Measurements from ENCODE around the gene SLC2A13.
"Not testable (repeated sequence)": the region's sequence is repeated elsewhere in the genome, so short reads cannot be mapped to it uniquely, and the experiment has no call there.

SLC2A13 gene

GRCh38 chr12:39803151-39803550 lies 302.7 kb downstream of the SLC2A13 start:
- DNase-seq: no peak

- no peak for DNase-seq
Measured at GRCh38 chr12:39798977-39799376, 306.9 kb downstream of the SLC2A13 start.

GRCh38 chr12:39798429-39798828 lies 307.5 kb downstream of the SLC2A13 start:
- no peak for DNase-seq

GRCh38 chr12:39795481-39795880 lies 310.4 kb downstream of the SLC2A13 start:
- no peak for DNase-seq

- no peak for DNase-seq
Measured at GRCh38 chr12:39792938-39793337, 312.9 kb downstream of the SLC2A13 start.

- no peak for DNase-seq
Measured at GRCh38 chr12:39788239-39788638, 317.6 kb downstream of the SLC2A13 start.

GRCh38 chr12:39785814-39786213 lies 320.1 kb downstream of the SLC2A13 start:
- DNase-seq: not testable (repeated sequence)

- DNase-seq: no peak
Measured at GRCh38 chr12:39782026-39782545, 323.8 kb downstream of the SLC2A13 start.

- no peak for DNase-seq
Measured at GRCh38 chr12:39780913-39781446, 324.9 kb downstream of the SLC2A13 start.

GRCh38 chr12:39780411-39780912 lies 325.4 kb downstream of the SLC2A13 start:
- no peak for DNase-seq

- no peak for DNase-seq
Measured at GRCh38 chr12:39779768-39780340, 326.0 kb downstream of the SLC2A13 start.

GRCh38 chr12:39777465-39777864 lies 328.4 kb downstream of the SLC2A13 start:
- no peak for DNase-seq

GRCh38 chr12:39773266-39773665 lies 332.6 kb downstream of the SLC2A13 start:
- DNase-seq: no peak

GRCh38 chr12:39772821-39773259 lies 333.0 kb downstream of the SLC2A13 start:
- no peak for DNase-seq

GRCh38 chr12:39771456-39771855 lies 334.4 kb downstream of the SLC2A13 start:
- DNase-seq: no peak

- peak; percentile 32 for DNase-seq
Measured at GRCh38 chr12:39764944-39765560, 340.8 kb downstream of the SLC2A13 start.

- no peak for DNase-seq
Measured at GRCh38 chr12:39763890-39764169, 342.1 kb downstream of the SLC2A13 start.

- DNase-seq: no peak
Measured at GRCh38 chr12:39763071-39763889, 342.6 kb downstream of the SLC2A13 start.

- DNase-seq: no peak
Measured at GRCh38 chr12:39755478-39755877, 350.4 kb downstream of the SLC2A13 start.

GRCh38 chr12:39752482-39753137 lies 353.3 kb downstream of the SLC2A13 start:
- DNase-seq: no peak

- DNase-seq: not testable (repeated sequence)
Measured at GRCh38 chr12:39746151-39746550, 359.7 kb downstream of the SLC2A13 start.

GRCh38 chr12:39743655-39744054 lies 362.2 kb downstream of the SLC2A13 start:
- DNase-seq: no peak

- no peak for DNase-seq
Measured at GRCh38 chr12:39736406-39736805, 369.5 kb downstream of the SLC2A13 start.

All from fibroblast of skin of scalp (primary cell).